ENCODE measurements around the gene TRIM8. TPM values are rescaled to one million over a fixed set of nuclear protein-coding genes. Genes with fewer than 3 reads are reported as not detected.
"Not testable (repeated sequence)": the region's sequence is repeated elsewhere in the genome, so short reads cannot be mapped to it uniquely, and the experiment has no call there.

The TRIM8 gene
- total RNA-seq, 1 experiment from 2014 or later, result 36.3 TPM

DNA sequence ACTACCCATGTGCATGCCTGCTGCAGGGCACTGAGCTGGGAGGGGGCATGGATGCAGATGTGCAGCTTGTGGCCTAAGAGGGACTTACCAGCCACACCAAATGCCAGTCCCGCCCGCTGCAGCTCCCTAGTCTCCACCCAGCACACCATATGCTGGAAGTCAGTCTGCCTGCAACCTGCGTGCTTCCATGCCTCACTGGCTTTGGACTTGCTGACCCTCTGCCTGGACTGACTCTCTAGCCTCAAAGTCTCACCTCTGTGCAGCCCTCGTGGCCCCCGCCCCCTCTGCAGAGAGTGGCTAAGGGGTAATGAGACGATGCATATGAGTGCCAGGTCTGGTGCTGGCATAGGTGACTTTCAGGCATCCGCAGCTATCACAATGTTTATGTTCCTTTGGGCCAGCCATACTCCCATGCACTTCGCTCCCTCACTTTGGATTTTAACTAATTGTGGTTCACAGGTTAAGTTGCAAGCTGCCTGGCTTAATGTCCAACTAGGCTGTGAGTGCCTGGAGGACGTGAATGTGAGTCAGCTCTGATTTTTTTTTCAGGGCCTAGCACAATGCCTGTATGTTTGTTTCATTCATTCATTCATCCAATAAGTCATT, 21.7 kb downstream of the TRIM8 start:
- H3K27ac Mint-ChIP-seq, result no peak overlapping the region
- DNase-seq (ENCODE audit: low spot score) (no peak), ATAC-seq (no peak)
- H3K36me3 Mint-ChIP-seq, result no peaks in the 10 kb centered on the region
- no peaks in the 10 kb centered on the region for H3K27me3 Mint-ChIP-seq (ENCODE audit: low read depth)
- no peak for TF ChIP-seq HMGA2 (CRISPR knock-in tag; IDR thresholded peaks at IDR 0.05)
- no peak for TF ChIP-seq JUN (CRISPR knock-in tag; IDR thresholded peaks at IDR 0.05)
- no peak for TF ChIP-seq TCF7 (CRISPR knock-in tag; IDR thresholded peaks at IDR 0.05; ENCODE audit: low read depth)
- TF ChIP-seq, protein P1, sequence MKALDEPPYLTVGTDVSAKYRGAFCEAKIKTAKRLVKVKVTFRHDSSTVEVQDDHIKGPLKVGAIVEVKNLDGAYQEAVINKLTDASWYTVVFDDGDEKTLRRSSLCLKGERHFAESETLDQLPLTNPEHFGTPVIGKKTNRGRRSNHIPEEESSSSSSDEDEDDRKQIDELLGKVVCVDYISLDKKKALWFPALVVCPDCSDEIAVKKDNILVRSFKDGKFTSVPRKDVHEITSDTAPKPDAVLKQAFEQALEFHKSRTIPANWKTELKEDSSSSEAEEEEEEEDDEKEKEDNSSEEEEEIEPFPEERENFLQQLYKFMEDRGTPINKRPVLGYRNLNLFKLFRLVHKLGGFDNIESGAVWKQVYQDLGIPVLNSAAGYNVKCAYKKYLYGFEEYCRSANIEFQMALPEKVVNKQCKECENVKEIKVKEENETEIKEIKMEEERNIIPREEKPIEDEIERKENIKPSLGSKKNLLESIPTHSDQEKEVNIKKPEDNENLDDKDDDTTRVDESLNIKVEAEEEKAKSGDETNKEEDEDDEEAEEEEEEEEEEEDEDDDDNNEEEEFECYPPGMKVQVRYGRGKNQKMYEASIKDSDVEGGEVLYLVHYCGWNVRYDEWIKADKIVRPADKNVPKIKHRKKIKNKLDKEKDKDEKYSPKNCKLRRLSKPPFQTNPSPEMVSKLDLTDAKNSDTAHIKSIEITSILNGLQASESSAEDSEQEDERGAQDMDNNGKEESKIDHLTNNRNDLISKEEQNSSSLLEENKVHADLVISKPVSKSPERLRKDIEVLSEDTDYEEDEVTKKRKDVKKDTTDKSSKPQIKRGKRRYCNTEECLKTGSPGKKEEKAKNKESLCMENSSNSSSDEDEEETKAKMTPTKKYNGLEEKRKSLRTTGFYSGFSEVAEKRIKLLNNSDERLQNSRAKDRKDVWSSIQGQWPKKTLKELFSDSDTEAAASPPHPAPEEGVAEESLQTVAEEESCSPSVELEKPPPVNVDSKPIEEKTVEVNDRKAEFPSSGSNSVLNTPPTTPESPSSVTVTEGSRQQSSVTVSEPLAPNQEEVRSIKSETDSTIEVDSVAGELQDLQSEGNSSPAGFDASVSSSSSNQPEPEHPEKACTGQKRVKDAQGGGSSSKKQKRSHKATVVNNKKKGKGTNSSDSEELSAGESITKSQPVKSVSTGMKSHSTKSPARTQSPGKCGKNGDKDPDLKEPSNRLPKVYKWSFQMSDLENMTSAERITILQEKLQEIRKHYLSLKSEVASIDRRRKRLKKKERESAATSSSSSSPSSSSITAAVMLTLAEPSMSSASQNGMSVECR (CRISPR knock-in tag; IDR thresholded peaks at IDR 0.05; ENCODE audit: borderline replicate concordance), result no peak
- no peak for TF ChIP-seq ZNF416 (CRISPR knock-in tag; IDR thresholded peaks at IDR 0.05)
- TF ChIP-seq RELA (CRISPR knock-in tag; IDR thresholded peaks at IDR 0.05; ENCODE audit: borderline replicate concordance), result no peak
- TF ChIP-seq, protein P2, sequence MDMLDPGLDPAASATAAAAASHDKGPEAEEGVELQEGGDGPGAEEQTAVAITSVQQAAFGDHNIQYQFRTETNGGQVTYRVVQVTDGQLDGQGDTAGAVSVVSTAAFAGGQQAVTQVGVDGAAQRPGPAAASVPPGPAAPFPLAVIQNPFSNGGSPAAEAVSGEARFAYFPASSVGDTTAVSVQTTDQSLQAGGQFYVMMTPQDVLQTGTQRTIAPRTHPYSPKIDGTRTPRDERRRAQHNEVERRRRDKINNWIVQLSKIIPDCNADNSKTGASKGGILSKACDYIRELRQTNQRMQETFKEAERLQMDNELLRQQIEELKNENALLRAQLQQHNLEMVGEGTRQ (CRISPR knock-in tag; IDR thresholded peaks at IDR 0.05), result no peak
- TF ChIP-seq, protein P3, sequence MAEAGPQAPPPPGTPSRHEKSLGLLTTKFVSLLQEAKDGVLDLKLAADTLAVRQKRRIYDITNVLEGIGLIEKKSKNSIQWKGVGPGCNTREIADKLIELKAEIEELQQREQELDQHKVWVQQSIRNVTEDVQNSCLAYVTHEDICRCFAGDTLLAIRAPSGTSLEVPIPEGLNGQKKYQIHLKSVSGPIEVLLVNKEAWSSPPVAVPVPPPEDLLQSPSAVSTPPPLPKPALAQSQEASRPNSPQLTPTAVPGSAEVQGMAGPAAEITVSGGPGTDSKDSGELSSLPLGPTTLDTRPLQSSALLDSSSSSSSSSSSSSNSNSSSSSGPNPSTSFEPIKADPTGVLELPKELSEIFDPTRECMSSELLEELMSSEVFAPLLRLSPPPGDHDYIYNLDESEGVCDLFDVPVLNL (CRISPR knock-in tag; IDR thresholded peaks at IDR 0.05; ENCODE audit: borderline replicate concordance, low read depth), result no peak
- TF ChIP-seq GRHL2 (CRISPR knock-in tag; IDR thresholded peaks at IDR 0.05; ENCODE audit: insufficient replicate concordance, severe bottlenecking), result no peak
- TF ChIP-seq SP1 (CRISPR knock-in tag; conservative IDR thresholded peaks at IDR 0.05), result no peak
- TF ChIP-seq, protein P4, sequence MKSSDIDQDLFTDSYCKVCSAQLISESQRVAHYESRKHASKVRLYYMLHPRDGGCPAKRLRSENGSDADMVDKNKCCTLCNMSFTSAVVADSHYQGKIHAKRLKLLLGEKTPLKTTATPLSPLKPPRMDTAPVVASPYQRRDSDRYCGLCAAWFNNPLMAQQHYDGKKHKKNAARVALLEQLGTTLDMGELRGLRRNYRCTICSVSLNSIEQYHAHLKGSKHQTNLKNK (CRISPR knock-in tag; IDR thresholded peaks at IDR 0.05), result no peak
- TF ChIP-seq, protein P5, sequence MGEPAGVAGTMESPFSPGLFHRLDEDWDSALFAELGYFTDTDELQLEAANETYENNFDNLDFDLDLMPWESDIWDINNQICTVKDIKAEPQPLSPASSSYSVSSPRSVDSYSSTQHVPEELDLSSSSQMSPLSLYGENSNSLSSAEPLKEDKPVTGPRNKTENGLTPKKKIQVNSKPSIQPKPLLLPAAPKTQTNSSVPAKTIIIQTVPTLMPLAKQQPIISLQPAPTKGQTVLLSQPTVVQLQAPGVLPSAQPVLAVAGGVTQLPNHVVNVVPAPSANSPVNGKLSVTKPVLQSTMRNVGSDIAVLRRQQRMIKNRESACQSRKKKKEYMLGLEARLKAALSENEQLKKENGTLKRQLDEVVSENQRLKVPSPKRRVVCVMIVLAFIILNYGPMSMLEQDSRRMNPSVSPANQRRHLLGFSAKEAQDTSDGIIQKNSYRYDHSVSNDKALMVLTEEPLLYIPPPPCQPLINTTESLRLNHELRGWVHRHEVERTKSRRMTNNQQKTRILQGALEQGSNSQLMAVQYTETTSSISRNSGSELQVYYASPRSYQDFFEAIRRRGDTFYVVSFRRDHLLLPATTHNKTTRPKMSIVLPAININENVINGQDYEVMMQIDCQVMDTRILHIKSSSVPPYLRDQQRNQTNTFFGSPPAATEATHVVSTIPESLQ (CRISPR knock-in tag; IDR thresholded peaks at IDR 0.05), result no peak
- no peak for TF ChIP-seq OVOL2 (CRISPR knock-in tag; IDR thresholded peaks at IDR 0.05; ENCODE audit: borderline replicate concordance)
- TF ChIP-seq ZNF219 (CRISPR knock-in tag; IDR thresholded peaks at IDR 0.05; ENCODE audit: borderline replicate concordance), result no peak
- TF ChIP-seq, protein P6, sequence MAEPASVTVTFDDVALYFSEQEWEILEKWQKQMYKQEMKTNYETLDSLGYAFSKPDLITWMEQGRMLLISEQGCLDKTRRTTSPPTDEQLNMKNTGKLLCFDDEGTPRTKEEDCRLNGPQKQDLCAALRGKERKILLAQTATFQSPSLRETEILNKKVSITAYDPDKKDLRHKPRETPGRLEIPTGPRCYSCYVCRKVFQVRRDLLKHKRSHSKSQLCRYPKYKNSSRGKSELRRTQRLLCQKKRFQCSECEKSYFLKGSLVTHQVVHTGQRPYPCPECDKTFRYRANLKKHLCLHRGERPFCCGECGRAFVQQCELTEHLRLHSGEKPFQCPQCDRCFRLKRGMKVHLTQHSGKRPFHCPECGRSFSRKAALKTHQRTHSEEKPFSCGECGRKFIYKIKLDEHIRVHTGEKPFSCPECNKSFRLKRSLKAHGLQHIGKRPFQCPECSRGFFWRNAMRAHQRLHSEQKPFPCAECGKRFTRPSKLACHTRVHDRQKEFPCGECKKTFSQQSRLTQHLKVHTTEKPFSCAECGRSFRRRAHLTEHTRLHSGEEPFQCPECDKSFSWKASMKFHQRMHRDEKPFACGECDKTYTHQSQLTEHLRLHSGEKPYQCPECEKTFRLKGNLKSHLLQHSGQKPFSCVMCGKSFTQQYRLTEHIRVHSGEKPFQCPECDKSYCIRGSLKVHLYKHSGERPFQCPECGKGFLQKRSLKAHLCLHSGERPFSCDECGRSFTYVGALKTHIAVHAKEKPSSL (CRISPR knock-in tag; conservative IDR thresholded peaks at IDR 0.05), result no peak
- TF ChIP-seq, protein P7, sequence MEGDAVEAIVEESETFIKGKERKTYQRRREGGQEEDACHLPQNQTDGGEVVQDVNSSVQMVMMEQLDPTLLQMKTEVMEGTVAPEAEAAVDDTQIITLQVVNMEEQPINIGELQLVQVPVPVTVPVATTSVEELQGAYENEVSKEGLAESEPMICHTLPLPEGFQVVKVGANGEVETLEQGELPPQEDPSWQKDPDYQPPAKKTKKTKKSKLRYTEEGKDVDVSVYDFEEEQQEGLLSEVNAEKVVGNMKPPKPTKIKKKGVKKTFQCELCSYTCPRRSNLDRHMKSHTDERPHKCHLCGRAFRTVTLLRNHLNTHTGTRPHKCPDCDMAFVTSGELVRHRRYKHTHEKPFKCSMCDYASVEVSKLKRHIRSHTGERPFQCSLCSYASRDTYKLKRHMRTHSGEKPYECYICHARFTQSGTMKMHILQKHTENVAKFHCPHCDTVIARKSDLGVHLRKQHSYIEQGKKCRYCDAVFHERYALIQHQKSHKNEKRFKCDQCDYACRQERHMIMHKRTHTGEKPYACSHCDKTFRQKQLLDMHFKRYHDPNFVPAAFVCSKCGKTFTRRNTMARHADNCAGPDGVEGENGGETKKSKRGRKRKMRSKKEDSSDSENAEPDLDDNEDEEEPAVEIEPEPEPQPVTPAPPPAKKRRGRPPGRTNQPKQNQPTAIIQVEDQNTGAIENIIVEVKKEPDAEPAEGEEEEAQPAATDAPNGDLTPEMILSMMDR (IDR thresholded peaks at IDR 0.05), result no peak
- TF ChIP-seq, protein P8, sequence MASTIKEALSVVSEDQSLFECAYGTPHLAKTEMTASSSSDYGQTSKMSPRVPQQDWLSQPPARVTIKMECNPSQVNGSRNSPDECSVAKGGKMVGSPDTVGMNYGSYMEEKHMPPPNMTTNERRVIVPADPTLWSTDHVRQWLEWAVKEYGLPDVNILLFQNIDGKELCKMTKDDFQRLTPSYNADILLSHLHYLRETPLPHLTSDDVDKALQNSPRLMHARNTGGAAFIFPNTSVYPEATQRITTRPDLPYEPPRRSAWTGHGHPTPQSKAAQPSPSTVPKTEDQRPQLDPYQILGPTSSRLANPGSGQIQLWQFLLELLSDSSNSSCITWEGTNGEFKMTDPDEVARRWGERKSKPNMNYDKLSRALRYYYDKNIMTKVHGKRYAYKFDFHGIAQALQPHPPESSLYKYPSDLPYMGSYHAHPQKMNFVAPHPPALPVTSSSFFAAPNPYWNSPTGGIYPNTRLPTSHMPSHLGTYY (CRISPR knock-in tag; IDR thresholded peaks at IDR 0.05), result no peak
- no peak for TF ChIP-seq GABPB1 (CRISPR knock-in tag; IDR thresholded peaks at IDR 0.05)
- TF ChIP-seq ZNF138 (CRISPR knock-in tag; conservative IDR thresholded peaks at IDR 0.05), result no peak
- no peak for TF ChIP-seq NFATC4 (CRISPR knock-in tag; IDR thresholded peaks at IDR 0.05)
- peaks cover 27% of the 10 kb centered on the region for H3K4me1 Mint-ChIP-seq
- ChIA-PET CTCF (interaction anchor here (0.9 to 6.8 kb wide), 5 partner anchors 10 to 262 kb away, joined by 3 to 77 read pairs (median 3); partner anchors contain the start of genes CNNM2 and SUFU), POLR2A (no interaction called here)
- no peaks in the 10 kb centered on the region for H3K9me3 Mint-ChIP-seq
- no peak overlapping the region for H3K4me3 Mint-ChIP-seq

DNA sequence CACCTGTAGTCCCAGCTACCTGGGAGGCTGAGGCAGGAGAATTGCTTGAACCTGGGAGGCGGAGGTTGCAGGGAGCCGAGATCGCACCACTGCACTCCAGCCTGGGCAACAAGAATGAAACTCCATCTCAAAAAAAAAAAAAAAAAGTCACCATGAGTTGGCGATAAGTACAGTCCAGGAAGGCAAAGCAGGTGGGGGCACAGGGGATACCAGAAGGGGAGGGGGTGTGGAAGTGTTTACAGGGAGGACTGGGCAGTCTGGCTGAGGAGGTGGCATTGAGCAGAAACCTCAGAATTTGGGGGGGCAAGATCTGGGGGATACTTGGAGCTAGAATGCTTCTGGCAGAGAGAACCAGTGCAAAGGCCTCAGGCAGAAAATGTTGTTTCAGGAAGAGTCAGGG, 23.1 kb downstream of the TRIM8 start:
- ATAC-seq; H3K36me3 Mint-ChIP-seq; H3K9me3 Mint-ChIP-seq; H3K27ac Mint-ChIP-seq; H3K4me3 Mint-ChIP-seq; POLR2A ChIA-PET; H3K27me3 Mint-ChIP-seq (ENCODE audit: low read depth); DNase-seq (ENCODE audit: low spot score): not testable (repeated sequence)
- CTCF ChIA-PET, result interaction anchor here (6.8 kb wide), 1 partner anchor 9 kb away, joined by 77 read pairs; no protein-coding TSS in a partner anchor
- H3K4me1 Mint-ChIP-seq, result peaks cover 30% of the 10 kb centered on the region

Measured in WTC11 (cell line).